ENCODE measurements around the gene CHST12.

CHST12 gene

DNA sequence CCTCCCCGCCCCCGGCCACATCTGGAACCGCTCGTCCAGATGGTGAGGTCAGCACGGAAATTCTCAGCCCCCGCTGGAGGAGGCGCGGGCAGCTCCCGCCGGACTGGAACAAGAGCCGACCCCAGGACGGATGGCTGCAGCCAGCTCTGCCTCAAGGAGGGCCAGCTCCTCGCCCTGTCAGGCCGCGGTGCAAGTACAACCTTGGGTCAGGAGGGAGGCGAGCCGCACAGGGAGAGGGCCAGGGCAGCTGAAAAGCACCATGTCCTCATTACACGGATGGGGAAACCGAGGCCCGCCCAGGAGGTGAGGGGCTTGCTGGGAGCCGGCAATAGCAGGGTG lies 76.6 kb downstream of the CHST12 start:
- TF ChIP-seq, protein P1, sequence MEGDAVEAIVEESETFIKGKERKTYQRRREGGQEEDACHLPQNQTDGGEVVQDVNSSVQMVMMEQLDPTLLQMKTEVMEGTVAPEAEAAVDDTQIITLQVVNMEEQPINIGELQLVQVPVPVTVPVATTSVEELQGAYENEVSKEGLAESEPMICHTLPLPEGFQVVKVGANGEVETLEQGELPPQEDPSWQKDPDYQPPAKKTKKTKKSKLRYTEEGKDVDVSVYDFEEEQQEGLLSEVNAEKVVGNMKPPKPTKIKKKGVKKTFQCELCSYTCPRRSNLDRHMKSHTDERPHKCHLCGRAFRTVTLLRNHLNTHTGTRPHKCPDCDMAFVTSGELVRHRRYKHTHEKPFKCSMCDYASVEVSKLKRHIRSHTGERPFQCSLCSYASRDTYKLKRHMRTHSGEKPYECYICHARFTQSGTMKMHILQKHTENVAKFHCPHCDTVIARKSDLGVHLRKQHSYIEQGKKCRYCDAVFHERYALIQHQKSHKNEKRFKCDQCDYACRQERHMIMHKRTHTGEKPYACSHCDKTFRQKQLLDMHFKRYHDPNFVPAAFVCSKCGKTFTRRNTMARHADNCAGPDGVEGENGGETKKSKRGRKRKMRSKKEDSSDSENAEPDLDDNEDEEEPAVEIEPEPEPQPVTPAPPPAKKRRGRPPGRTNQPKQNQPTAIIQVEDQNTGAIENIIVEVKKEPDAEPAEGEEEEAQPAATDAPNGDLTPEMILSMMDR (IDR thresholded peaks at IDR 0.05; ENCODE audit: insufficient read depth, low read depth, low read length, missing control alignments) = no peak
- no peak for DNase-seq (ENCODE audit: low read depth)
- H3K4me3 ChIP-seq (ENCODE audit: low read length) = no peak overlapping the region

DNA sequence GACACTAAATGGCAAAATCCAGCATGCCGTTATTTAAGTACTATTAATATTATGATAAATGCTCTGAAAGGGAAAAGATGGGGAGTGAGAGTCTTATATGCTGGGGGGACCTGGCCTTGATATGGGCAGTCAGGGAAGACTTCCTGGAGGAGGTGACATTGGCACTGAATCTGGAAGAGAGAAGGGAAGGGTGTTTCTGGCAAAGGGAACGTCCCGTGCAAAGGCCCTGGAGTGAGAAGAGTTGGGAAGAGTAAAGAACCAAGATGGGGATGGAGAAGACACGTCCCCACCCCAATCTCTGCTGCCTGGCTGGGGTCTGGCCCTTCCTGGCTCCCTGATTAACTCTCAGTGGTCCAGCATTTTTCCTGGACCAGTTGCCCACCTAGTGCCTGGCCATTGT lies 77.8 kb downstream of the CHST12 start:
- DNase-seq (ENCODE audit: low read depth) = no peak
- TF ChIP-seq, protein P1 (IDR thresholded peaks at IDR 0.05; ENCODE audit: insufficient read depth, low read depth, low read length, missing control alignments) = no peak
- no peak overlapping the region for H3K4me3 ChIP-seq (ENCODE audit: low read length)

DNA sequence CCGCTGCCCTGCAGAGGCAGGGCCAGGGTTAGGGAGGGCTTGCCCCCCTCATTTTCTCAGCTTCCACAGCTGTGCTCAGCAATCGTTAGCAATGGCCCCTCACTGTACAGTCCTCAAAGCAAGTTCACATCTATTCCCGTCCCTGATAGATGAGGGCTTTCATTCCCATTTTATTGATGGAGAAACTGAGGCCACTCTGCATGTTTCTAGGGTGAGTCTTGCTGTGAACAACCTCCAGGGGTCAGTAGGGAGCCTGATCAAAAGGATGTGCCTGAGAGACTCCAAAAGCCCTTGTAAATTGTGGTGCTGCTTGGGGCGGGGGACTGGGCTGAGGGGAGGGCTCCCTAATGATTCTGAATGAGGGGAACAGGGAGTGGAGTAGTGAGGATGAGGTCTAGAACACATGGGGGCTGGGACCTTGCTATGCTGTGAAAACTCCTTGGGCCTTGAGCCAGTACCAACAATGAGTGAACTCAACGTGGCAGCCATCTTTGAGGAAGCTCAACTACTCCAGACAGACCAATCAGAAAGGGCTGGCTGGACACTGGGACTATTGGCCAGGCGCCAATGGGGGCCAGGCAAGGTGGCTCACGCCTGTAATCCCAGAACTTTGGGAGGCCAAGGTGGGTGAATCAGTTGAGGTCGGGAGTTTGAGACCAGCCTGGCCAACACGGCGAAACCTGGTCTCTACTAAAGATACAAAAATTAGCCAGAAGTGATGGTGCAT lies 79.5 kb downstream of the CHST12 start:
- no peak overlapping the region for H3K4me3 ChIP-seq (ENCODE audit: low read length)
- DNase-seq (ENCODE audit: low read depth) = no peak
- TF ChIP-seq, protein P1 (IDR thresholded peaks at IDR 0.05; ENCODE audit: insufficient read depth, low read depth, low read length, missing control alignments) = no peak

DNA sequence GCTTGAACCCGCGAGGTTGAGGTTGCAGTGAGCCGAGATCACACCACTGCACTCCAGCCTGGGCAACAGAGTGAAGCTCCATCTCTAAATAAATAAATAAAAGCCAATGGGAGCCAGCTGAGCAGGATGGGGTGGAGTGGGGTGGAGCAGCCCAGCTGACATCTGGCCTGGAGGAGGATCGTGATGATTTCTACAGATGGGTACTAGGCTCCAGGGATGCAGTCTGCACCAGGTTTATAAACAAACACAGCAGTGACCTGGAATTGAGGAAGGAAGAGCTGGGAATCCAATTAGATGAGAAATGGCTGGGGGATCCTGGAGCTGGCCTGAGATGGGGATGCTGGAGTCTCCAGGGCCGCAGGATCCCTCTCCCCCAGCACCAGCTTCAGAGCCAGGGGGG lies 80.1 kb downstream of the CHST12 start:
- no peak for DNase-seq (ENCODE audit: low read depth)
- TF ChIP-seq, protein P1 (IDR thresholded peaks at IDR 0.05; ENCODE audit: insufficient read depth, low read depth, low read length, missing control alignments) = no peak
- no peak overlapping the region for H3K4me3 ChIP-seq (ENCODE audit: low read length)

DNA sequence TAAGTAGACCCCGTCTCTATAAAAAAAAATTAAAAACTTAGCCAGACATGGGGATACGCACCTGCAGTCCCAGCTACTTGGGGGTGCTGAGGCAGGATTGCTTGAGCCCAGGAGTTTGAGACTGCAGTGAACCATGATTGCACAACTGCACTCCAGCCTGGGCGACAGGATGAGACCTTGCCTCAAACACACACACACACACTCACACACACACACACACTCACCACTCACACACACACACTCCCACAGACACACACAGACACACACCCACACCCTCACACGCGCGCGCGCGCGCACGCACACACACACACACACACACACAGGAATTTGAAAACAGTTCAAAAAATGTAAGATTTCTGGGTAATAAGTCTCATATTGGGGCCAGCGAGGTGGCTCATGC lies 81.5 kb downstream of the CHST12 start:
- H3K4me3 ChIP-seq (ENCODE audit: low read length) = no peak overlapping the region
- DNase-seq (ENCODE audit: low read depth) = no peak
- TF ChIP-seq, protein P1 (IDR thresholded peaks at IDR 0.05; ENCODE audit: insufficient read depth, low read depth, low read length, missing control alignments) = no peak

DNA sequence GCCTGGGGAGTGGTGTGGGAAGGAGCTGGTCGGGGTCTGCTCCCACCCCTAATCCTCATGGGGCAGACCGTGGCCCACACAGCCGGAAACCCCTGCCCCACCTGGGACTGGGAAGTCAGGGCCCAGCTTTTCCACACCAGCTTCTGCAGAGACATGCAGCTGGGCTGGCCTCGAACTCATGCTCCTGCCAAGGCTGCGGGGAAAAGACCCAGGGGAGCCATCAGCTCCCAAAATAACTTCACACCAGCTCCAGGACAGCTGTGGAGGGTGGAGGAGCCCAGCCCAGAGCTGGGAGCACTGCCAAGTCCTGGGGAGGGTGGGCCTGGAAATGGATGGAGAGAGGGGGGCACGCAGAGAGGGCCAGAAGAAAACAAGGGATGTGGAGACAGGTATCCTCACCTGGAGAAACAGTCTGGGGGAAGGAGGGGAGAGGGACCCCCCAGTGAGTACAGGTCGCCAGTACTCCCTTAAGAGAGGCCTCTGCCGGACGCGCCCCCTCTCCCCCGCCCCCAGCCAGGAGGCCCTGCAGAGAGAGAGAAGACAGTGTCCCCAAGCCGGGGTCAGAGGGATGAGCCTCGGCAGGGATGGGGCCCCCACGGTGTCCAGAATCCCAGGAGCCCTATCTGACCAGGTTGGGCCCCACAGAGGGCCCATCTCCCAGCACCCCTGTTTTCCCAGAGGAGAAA lies 84.3 kb downstream of the CHST12 start:
- no peak overlapping the region for H3K4me3 ChIP-seq (ENCODE audit: low read length)
- TF ChIP-seq, protein P1 (IDR thresholded peaks at IDR 0.05; ENCODE audit: insufficient read depth, low read depth, low read length, missing control alignments) = no peak
- DNase-seq (ENCODE audit: low read depth) = no peak

DNA sequence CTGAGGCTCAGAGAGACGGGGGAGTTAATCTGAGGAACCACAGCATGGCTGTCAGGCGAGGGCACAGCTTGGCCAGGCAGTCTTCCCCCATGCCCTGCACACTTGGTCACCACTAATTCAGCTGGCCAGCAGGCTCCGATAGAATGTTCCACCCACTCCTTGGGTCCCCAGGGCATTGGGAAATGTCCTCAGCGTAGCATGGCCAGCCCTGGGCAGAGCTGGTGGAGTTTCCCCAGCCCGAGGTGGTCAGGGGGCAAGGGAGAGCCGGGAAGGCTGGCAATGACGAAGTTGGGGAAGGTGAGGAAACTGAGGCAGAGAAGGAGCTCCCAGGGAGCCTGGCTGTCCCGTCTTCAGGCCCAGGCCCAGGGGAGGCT lies 84.8 kb downstream of the CHST12 start:
- no peak for DNase-seq (ENCODE audit: low read depth)
- TF ChIP-seq, protein P1 (IDR thresholded peaks at IDR 0.05; ENCODE audit: insufficient read depth, low read depth, low read length, missing control alignments) = no peak

More for the DNA sequence above, 84.8 kb downstream of the CHST12 start:
- H3K4me3 ChIP-seq (ENCODE audit: low read length) = no peak overlapping the region

Data from epithelial cell of esophagus (primary cell).